K562 (cell line): ENCODE data around the gene CES5A. TPM values are rescaled to one million over a fixed set of nuclear protein-coding genes. Genes with fewer than 3 reads are reported as not detected.

Experiments used
- ARHGAP35 ChIP-seq: fragments of 450-650 bp; IDR thresholded peaks from 2 replicates; pipeline ENCODE4 v1.6.1; 2018; ENCODE audit not compliant: partially characterized antibody
- ATF3 ChIP-seq, 2 experiments: fragments of 450-650 bp in 1 of 2; sonication (generic) in 1 of 2; formaldehyde crosslinking in 1 of 2; IDR thresholded peaks in 1 of 2; conservative IDR thresholded peaks in 1 of 2; 2 replicates each; pipeline versions ENCODE4 v1.6.1 to v1.8.1; 2016 to 2023; ENCODE audit warnings: mild to moderate bottlenecking in 2 of 2, moderate library complexity in 2 of 2, inconsistent platforms in 1 of 2, missing genetic modification reagents in 1 of 2
- CREB3 ChIP-seq: fragments of 450-650 bp; conservative IDR thresholded peaks from 2 replicates; pipeline ENCODE4 v1.6.1; 2016; ENCODE audit warnings: missing genetic modification characterization, low read depth, mild to moderate bottlenecking, missing compliant biosample characterization, moderate library complexity
- CXXC5 ChIP-seq: fragments of 250-450 bp; sonication (Bioruptor Pico); IDR thresholded peaks from 2 replicates; pipeline ENCODE4 v1.8.0; 2022; ENCODE audit warnings: inconsistent platforms, mild to moderate bottlenecking, moderate library complexity
- HLTF ChIP-seq: fragments of 450-650 bp; IDR thresholded peaks from 2 replicates; pipeline ENCODE4 v1.6.1; 2016
- HMBOX1 ChIP-seq: sonication (generic); IDR thresholded peaks from 2 replicates; pipeline ENCODE4 v1.6.1; 2016
- HNRNPUL1 ChIP-seq: fragments of 200-400 bp; formaldehyde crosslinking; IDR thresholded peaks from 2 replicates; pipeline ENCODE4 v1.6.1; 2017; ENCODE audit warnings: low read length
- ILK ChIP-seq: fragments of 450-650 bp; IDR thresholded peaks from 2 replicates; pipeline ENCODE4 v1.6.1; 2016; ENCODE audit warnings: missing genetic modification characterization, low read depth, mild to moderate bottlenecking, missing compliant biosample characterization, moderate library complexity, borderline replicate concordance
- L3MBTL2 ChIP-seq: fragments of 450-650 bp; IDR thresholded peaks from 2 replicates; pipeline ENCODE4 v1.6.1; 2016; ENCODE audit warnings: mild to moderate bottlenecking, moderate library complexity
- PTBP1 ChIP-seq: fragments of 200-400 bp; formaldehyde crosslinking; IDR thresholded peaks from 2 replicates; pipeline ENCODE4 v1.6.1; 2017; ENCODE audit warnings: low read depth, low read length
- SOX6 ChIP-seq: fragments of 450-650 bp; IDR thresholded peaks from 2 replicates; pipeline ENCODE4 v1.6.1; 2014; ENCODE audit warnings: mild to moderate bottlenecking
- TFE3 ChIP-seq: fragments of 450-650 bp; formaldehyde crosslinking; IDR thresholded peaks from 2 replicates; pipeline ENCODE4 v1.4.0; 2020; ENCODE audit warnings: mild to moderate bottlenecking, mixed read lengths
- ZBTB26 ChIP-seq: fragments of 450-650 bp; formaldehyde crosslinking; IDR thresholded peaks from 2 replicates; pipeline ENCODE4 v1.4.0; 2022; ENCODE audit warnings: missing genetic modification characterization
- ZC3H4 ChIP-seq: sonication (generic); formaldehyde crosslinking; IDR thresholded peaks from 2 replicates; pipeline ENCODE4 v1.9.0; 2021; ENCODE audit warnings: missing genetic modification reagents, borderline replicate concordance
- ZFP1 ChIP-seq: fragments of 450-650 bp; formaldehyde crosslinking; IDR thresholded peaks from 2 replicates; pipeline ENCODE4 v1.4.0; 2020; ENCODE audit warnings: mild to moderate bottlenecking, mixed read lengths
- ZNF780A ChIP-seq: fragments of 250-450 bp; sonication (Bioruptor Pico); IDR thresholded peaks from 2 replicates; pipeline ENCODE4 v1.5.0; 2021; ENCODE audit warnings: mild to moderate bottlenecking
- polyA plus RNA-seq, 8 experiments: library from polyadenylated mRNA; depleted of rRNA in 4 of 8; stranded (reverse) in 5 of 8; unstranded in 3 of 8; fragments of >200 nt; fragmentation: Nextera tagmentation in 2 of 8; fragmentation: Illumina TruSeq in 1 of 8; extraction: Ambion mirVana in 2 of 8; extraction: Trizol in 1 of 8; gene quantifications; 2 replicates each; pipeline versions ENCODE4 v1.2.1 to v1.2.3, GENCODE V29; 2011 to 2014; ENCODE audit warnings: inconsistent platforms in 1 of 8, missing spikeins in 1 of 8
- total RNA-seq, 7 experiments: library from RNA; depleted of rRNA in 6 of 7; stranded (reverse); fragments of >200 nt in 6 of 7; fragmentation: Illumina TruSeq in 2 of 7; extraction: Trizol in 2 of 7; gene quantifications; 2 replicates each; pipeline versions ENCODE4 v1.2.1 to v1.2.3, GENCODE V29; 2011 to 2021; ENCODE audit warnings: low replicate concordance in 1 of 7

CES5A gene
- total and polyA plus RNA-seq, 9 of the 15 experiments (the other 6 are each of a cell fraction or from before 2014, with no cell fraction given): 0.07 to 0.17 (median 0.15) TPM; not detected in 4

- TF ChIP-seq HMBOX1 (no peak), ZBTB26 (peak; percentile 89), CXXC5 (CRISPR knock-in tag) (0 out of 2 replicates have a peak, but pooled peaks have one; percentile 23), ZNF780A (CRISPR knock-in tag) (no peak), CREB3 (tag) (no peak), HLTF (peak; percentile 40; the same call in 1 of the 2 replicates), TFE3 (no peak), ILK (tag) (no peak), PTBP1 (no peak), L3MBTL2 (peak; percentile 81), ARHGAP35 (no peak), SOX6 (no peak), HNRNPUL1 (no peak), ATF3 (IDR thresholded peaks at IDR 0.05) (peak; percentile 80), ATF3 (CRISPR knock-in tag; conservative IDR thresholded peaks at IDR 0.05) (no peak), ZFP1 (CRISPR knock-in tag) (no peak), ZC3H4 (CRISPR knock-in tag) (no peak)
These were observed 28.4 kb downstream of the CES5A start (continued) for GRCh38 chr16:55846598-55847346.
